Dedifferentiated amniotic fluid mesenchymal stem cell (primary cell): ENCODE measurements around the gene SLC9A3.
"Not testable (repeated sequence)": the region's sequence is repeated elsewhere in the genome, so short reads cannot be mapped to it uniquely, and the experiment has no call there.

Experiments used
- DNase-seq: peaks from one replicate; pipeline ENCODE4 v3.0.0-alpha.2; 2016; ENCODE audit errors: extremely low spot score

The SLC9A3 gene

GRCh38 chr5:489689-490080, 34.6 kb downstream of the SLC9A3 start:
- DNase-seq, result no peak

- no peak for DNase-seq
These were observed 35.2 kb downstream of the SLC9A3 start for GRCh38 chr5:488744-489688.

DNA sequence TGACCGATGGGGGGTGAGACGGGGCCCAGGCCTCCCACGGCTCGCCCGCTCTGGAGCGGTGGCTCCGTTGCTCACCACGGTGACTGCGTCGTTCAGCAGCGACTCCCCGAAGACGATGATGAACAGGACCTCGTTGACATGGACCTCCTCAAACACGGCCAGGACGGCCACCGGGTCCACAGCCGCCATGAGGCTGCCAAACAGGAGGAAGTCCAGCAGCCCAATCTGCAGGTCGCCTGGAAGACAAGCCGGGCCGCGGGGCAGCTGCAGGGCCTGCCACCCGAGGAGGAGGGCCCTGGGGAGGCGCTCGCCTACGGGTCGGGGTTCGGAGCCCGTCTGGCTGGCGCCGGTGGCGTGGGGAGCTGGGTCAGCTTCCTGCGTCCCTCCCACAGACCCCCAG, 36.0 kb downstream of the SLC9A3 start:
- no peak for DNase-seq

- DNase-seq, result not testable (repeated sequence)
These were observed 37.7 kb downstream of the SLC9A3 start for GRCh38 chr5:486597-486996.

GRCh38 chr5:485946-486491, 38.2 kb downstream of the SLC9A3 start:
- DNase-seq, result no peak

- DNase-seq, result no peak
These were observed 38.9 kb downstream of the SLC9A3 start for GRCh38 chr5:485113-485945.

DNA sequence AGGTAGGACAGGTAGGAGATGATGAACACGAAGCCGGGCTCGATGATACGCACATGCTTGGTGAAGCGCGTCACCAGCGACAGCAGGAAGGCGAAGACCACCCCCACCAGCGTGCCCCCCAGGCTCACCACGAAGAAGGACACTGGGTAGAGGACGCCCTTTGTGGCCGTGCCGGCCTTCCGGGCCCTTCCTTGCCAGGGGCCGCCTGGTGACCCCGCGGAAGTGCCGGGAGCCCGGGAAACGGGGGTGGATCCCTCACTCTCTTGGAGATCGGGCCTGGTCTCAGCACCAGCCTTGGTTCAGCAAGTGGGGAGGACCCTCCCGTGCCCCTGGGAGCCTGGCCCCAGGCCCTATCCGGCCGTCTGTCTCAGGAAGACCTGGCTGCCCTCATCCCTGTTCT, 39.7 kb downstream of the SLC9A3 start:
- DNase-seq, result no peak

- no peak for DNase-seq
These were observed 40.7 kb downstream of the SLC9A3 start for GRCh38 chr5:483434-484140.

DNA sequence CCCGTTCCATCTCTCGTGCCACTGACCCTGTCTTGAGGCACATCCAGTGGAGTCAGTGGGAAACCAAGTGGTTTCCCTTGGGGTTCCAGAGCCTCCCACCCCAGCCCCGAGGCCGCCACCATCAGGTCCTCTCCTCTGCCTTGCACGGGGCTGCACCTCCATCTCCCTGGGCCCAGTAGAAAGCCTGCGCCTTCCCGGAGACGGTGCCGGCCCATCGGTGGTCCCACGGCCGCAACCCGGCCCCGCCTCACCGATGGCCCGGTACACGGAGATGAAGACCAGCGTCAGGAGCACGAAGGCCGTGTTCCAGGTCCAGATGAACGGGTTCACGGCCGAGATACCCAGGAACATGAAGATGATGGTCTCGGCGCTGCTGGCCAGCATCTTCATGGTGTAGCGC, 41.2 kb downstream of the SLC9A3 start:
- no peak for DNase-seq

DNA sequence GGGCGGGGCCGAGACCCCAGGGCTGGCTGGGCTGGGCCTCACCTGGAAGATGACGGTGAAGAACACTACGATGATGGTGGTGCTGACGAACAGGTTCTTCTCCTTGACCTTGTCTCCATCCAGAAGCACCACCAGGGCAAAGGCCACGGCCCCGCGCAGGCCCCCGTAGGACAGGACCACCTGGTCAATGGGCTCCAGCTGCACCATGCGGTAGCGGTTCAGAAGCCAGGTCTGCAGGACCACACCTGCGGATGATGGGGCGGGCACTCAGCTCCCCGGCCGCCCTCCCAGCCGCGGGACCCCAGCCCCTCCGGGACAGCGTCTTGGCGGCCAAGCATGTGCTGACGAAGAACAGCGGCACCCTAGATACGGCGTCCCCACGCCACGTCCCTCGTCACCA, 41.7 kb downstream of the SLC9A3 start:
- DNase-seq, result no peak

GRCh38 chr5:482021-482420, 42.2 kb downstream of the SLC9A3 start:
- no peak for DNase-seq

- DNase-seq, result no peak
These were observed 42.9 kb downstream of the SLC9A3 start for GRCh38 chr5:481347-481746.

DNA sequence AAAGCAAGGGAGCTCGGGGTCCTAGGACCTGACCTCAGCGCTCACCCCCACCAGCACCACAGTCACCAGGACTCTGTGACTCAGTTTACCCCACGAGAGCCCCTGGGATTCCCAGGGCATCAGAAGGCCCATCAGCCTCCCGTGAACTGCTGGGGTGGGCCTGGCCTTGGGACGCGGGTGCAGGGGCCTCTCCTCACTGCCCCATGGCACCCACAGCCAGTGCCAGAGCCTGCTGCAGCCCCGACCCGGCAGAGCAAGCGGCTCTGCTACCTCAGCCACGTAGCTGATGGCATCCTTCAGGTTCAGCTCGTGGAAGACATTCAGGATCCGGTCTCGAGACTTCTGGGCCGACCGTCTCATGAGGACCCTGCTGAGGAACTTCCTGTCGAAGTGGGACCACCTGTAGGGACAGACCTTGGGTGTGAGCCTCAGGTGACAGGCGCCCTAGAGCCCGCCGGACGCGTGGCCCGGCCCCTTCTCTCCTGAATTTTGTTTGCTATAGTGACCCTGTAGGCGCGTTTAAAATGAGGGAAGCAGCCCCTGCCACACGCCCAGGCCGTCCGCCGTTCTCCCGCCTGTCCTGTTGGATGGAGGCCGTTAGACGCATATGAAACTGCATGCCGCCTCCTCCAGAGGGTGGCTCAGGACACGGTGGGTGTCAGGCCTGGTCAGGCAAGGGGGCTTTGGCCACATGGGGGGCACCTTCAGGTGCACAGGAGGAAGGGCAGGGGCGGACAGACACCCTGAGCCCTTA, 44.5 kb downstream of the SLC9A3 start:
- DNase-seq, result no peak

DNA sequence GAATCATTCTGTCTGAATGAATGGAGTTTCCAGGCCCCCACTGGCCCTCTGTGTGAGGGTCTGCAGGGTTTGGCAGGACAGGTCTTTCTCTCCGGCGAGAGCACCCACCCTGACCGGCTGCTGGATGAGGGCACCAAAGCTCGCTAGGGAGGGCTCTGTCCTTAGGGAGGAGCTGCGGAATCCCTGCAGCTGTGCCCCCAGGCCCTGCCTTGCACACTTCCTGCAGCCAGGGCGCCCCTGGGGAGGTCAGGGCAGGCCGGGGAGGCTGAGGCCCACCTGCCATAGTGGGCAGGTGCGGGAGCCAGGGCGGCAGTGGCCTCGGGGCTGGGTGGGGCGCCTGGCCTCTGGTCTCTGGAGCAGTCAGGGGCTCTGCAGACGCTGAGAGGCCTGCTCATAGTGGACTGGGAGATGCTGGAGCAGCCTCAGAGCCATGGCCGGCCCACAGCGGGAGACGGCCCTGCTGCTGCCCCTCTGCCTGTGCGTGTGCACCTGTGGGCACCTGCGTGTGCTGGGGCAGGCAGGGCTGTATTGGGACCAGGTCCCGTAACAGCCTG, 45.2 kb downstream of the SLC9A3 start:
- DNase-seq, result no peak

GRCh38 chr5:478369-478981, 45.8 kb downstream of the SLC9A3 start:
- DNase-seq, result no peak

GRCh38 chr5:477871-478270, 46.4 kb downstream of the SLC9A3 start:
- DNase-seq, result no peak

- no peak for DNase-seq
These were observed 47.0 kb downstream of the SLC9A3 start for GRCh38 chr5:477247-477646.

GRCh38 chr5:476814-477175, 47.5 kb downstream of the SLC9A3 start:
- no peak for DNase-seq

- DNase-seq, result no peak
These were observed 48.0 kb downstream of the SLC9A3 start for GRCh38 chr5:476102-476813.

DNA sequence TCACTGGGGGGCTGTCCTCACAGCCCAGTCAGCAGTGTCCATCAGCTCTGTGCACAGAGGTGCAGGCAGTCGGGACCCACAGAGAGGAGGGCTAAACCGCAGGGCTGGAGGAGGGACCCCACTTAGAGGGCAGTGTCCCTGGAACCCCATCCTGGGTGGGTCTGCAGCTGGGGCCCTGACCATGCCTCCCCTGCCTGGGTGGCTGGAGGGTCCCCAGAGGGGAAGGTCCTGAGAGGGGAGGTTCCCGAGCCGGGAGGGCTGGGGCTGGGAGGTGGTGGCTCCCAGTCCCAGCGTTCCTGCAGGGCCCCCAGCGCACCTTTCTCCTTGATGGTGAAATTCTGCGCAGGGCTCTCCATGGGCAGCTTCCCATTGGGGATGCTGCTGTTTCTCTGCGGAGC, 48.5 kb downstream of the SLC9A3 start:
- DNase-seq, result no peak
